GM18951 (cell line): ENCODE results near the gene UGDH.
"Not testable (repeated sequence)": the region's sequence is repeated elsewhere in the genome, so short reads cannot be mapped to it uniquely, and the experiment has no call there.

Experiments
- POLR2A ChIP-seq: IDR thresholded peaks from 4 replicates; pipeline ENCODE4 v1.6.1; 2011; ENCODE audit warnings: mild to moderate bottlenecking; ENCODE audit not compliant: insufficient read length, insufficient read depth; ENCODE audit errors: extremely low read depth
- in situ Hi-C: fragments of 300-500 bp; cut with MboI; formaldehyde crosslinking; loops from one replicate; pipeline ENCODE4 v1.12.0; 2022; ENCODE audit warnings: low sequenced_read_pairs, mixed read lengths, inconsistent platforms; ENCODE audit not compliant: unreplicated experiment

The UGDH gene

GRCh38 chr4:39521253-39521919 is 5.9 kb downstream of the UGDH start:
- TF ChIP-seq POLR2A: no peak
- in situ Hi-C loops: no loop called here

- in situ Hi-C loops: no loop called here
- TF ChIP-seq POLR2A: no peak
Measured at GRCh38 chr4:39518484-39518883, 8.8 kb downstream of the UGDH start.

GRCh38 chr4:39516407-39516966 is 10.8 kb downstream of the UGDH start:
- in situ Hi-C loops: no loop called here
- no peak for TF ChIP-seq POLR2A

GRCh38 chr4:39515669-39516401 is 11.4 kb downstream of the UGDH start:
- in situ Hi-C loops: not testable (repeated sequence)

GRCh38 chr4:39514888-39515401 is 12.3 kb downstream of the UGDH start:
- TF ChIP-seq POLR2A: no peak
- in situ Hi-C loops: no loop called here

GRCh38 chr4:39514266-39514665 is 13.0 kb downstream of the UGDH start:
- in situ Hi-C loops: not testable (repeated sequence)

- no peak for TF ChIP-seq POLR2A
- in situ Hi-C loops: no loop called here
Measured at GRCh38 chr4:39510348-39510929, 16.8 kb downstream of the UGDH start.

GRCh38 chr4:39505581-39505980 is 21.7 kb downstream of the UGDH start:
- no peak for TF ChIP-seq POLR2A
- in situ Hi-C loops: no loop called here

- in situ Hi-C loops: no loop called here
- no peak for TF ChIP-seq POLR2A
Measured at GRCh38 chr4:39504538-39504937, 22.7 kb downstream of the UGDH start.

GRCh38 chr4:39502664-39503035 is 24.6 kb downstream of the UGDH start:
- in situ Hi-C loops: not testable (repeated sequence)

GRCh38 chr4:39502019-39502663 is 25.1 kb downstream of the UGDH start:
- in situ Hi-C loops: no loop called here
- no peak for TF ChIP-seq POLR2A

- no peak for TF ChIP-seq POLR2A
- in situ Hi-C loops: no loop called here
Measured at GRCh38 chr4:39498727-39499020, 28.6 kb downstream of the UGDH start.

GRCh38 chr4:39497909-39498726 is 29.1 kb downstream of the UGDH start:
- TF ChIP-seq POLR2A: no peak
- in situ Hi-C loops: no loop called here
